ENCODE results near the gene MIB1.
"Not testable (repeated sequence)": the region's sequence is repeated elsewhere in the genome, so short reads cannot be mapped to it uniquely, and the experiment has no call there.

Gene MIB1

GRCh38 chr18:21735452-21736015 lies 5.1 kb upstream of the MIB1 start:
- H3K27ac ChIP-seq: no peak overlapping the region
- TF ChIP-seq ZFX (IDR thresholded peaks at IDR 0.05): no peak
- no peak for TF ChIP-seq CTCF (conservative IDR thresholded peaks at IDR 0.05)

GRCh38 chr18:21736926-21737325 lies 3.7 kb upstream of the MIB1 start:
- H3K27ac ChIP-seq: not testable (repeated sequence)

GRCh38 chr18:21739604-21740537 lies 721 bp upstream of the MIB1 start:
- peak overlapping the region; percentile 92 for H3K27ac ChIP-seq

GRCh38 chr18:21741312-21741561 lies 645 bp downstream of the MIB1 start:
- TF ChIP-seq ZFX (IDR thresholded peaks at IDR 0.05) (peak; percentile 63), CTCF (conservative IDR thresholded peaks at IDR 0.05) (no peak)
- H3K27ac ChIP-seq: peak overlapping the region; percentile 92

More at GRCh38 chr18:21739604-21740537, 721 bp upstream of the MIB1 start:
- TF ChIP-seq ZFX (IDR thresholded peaks at IDR 0.05) (no peak), CTCF (conservative IDR thresholded peaks at IDR 0.05) (no peak)

GRCh38 chr18:21741562-21742314 lies 1.1 kb downstream of the MIB1 start:
- no peak for TF ChIP-seq ZFX (IDR thresholded peaks at IDR 0.05)
- TF ChIP-seq CTCF (conservative IDR thresholded peaks at IDR 0.05): 0 out of 2 replicates have a peak, but pooled peaks have one; percentile 9
- peak overlapping the region; percentile 92 for H3K27ac ChIP-seq

GRCh38 chr18:21742315-21742687 lies 1.7 kb downstream of the MIB1 start:
- H3K27ac ChIP-seq: no peak overlapping the region
- TF ChIP-seq CTCF (conservative IDR thresholded peaks at IDR 0.05): no peak
- TF ChIP-seq ZFX (IDR thresholded peaks at IDR 0.05): no peak

- no peak overlapping the region for H3K27ac ChIP-seq
- TF ChIP-seq CTCF (conservative IDR thresholded peaks at IDR 0.05): no peak
- TF ChIP-seq ZFX (IDR thresholded peaks at IDR 0.05): no peak
These were observed 2.7 kb downstream of the MIB1 start for GRCh38 chr18:21743166-21743832.
